ENCODE results near the gene SPIRE2. TPM values are rescaled to one million over a fixed set of nuclear protein-coding genes. Genes with fewer than 3 reads are reported as not detected.

SPIRE2 gene
- total RNA-seq, 1 donor = 3.5 TPM

DNA sequence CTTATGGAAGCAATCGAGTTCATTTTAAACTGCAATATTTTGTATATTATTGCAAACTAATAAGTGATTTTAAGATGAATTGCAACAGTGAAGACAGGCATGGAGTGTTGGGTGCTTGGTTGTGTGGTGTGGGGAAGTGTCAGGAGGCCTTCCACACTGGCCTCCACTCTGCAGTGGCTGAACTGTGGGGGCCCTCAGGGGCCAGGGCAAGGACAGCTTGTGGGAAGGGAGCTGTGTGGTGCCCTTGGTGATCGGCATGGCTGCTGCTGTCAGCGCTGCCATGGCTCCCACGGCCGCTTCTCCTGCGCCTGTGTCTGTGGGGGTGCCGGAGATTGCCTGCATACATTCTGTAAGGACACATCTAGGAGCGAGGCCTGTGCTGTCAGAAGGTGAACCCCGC lies 64.4 kb downstream of the SPIRE2 start:
- no peak for DNase-seq (ENCODE audit: low read depth)
- TF ChIP-seq, protein P1, sequence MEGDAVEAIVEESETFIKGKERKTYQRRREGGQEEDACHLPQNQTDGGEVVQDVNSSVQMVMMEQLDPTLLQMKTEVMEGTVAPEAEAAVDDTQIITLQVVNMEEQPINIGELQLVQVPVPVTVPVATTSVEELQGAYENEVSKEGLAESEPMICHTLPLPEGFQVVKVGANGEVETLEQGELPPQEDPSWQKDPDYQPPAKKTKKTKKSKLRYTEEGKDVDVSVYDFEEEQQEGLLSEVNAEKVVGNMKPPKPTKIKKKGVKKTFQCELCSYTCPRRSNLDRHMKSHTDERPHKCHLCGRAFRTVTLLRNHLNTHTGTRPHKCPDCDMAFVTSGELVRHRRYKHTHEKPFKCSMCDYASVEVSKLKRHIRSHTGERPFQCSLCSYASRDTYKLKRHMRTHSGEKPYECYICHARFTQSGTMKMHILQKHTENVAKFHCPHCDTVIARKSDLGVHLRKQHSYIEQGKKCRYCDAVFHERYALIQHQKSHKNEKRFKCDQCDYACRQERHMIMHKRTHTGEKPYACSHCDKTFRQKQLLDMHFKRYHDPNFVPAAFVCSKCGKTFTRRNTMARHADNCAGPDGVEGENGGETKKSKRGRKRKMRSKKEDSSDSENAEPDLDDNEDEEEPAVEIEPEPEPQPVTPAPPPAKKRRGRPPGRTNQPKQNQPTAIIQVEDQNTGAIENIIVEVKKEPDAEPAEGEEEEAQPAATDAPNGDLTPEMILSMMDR (IDR thresholded peaks at IDR 0.05; ENCODE audit: insufficient read depth, low read depth, low read length) = no peak
- H3K4me3 ChIP-seq (ENCODE audit: low read depth, low read length) = no peak overlapping the region

DNA sequence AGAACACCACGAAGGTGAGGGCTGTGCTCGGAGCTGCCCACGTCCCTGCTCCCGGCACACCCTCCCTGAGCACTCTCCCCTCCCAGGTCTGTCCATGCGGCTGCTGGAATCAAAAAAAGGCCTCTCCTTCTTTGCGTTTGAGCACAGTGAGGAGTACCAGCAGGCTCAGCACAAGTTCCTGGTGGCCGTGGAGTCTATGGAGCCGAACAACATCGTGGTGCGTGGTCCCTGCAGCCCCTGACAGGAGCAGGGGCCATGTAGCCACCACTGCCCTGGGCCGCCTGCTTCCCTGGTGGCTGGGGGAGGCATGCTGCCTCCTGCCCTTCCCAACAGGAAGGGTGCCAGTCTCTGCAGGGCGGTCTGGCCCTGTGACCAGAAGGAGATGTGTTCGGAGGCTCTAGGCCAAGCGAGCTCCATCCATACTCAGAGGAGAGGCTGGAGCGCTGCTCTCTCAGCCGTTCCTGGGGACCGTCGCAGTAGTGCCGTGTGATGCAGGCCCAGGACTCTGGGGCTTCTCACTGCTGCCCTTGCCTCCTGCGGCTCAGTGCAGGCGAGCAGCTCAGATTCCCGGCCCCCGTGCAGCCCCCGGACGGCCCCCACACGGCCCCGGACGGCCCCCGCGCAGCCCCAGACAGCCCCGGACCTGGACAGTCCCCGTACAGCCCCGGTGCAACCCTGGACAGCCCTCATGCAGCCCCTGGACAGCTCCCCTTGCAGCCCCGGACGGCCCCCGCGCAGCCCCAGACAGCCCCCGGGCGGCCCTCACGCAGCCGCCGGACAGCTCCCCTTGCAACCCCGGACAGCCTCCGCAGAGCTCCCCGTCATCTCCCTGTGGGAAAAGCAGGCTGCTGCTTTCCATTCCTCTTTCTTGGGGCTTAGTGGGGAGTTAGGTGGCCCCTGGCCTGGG lies 65.6 kb downstream of the SPIRE2 start:
- TF ChIP-seq, protein P1 (IDR thresholded peaks at IDR 0.05; ENCODE audit: insufficient read depth, low read depth, low read length) = no peak
- no peak overlapping the region for H3K4me3 ChIP-seq (ENCODE audit: low read depth, low read length)
- DNase-seq (ENCODE audit: low read depth) = no peak

DNA sequence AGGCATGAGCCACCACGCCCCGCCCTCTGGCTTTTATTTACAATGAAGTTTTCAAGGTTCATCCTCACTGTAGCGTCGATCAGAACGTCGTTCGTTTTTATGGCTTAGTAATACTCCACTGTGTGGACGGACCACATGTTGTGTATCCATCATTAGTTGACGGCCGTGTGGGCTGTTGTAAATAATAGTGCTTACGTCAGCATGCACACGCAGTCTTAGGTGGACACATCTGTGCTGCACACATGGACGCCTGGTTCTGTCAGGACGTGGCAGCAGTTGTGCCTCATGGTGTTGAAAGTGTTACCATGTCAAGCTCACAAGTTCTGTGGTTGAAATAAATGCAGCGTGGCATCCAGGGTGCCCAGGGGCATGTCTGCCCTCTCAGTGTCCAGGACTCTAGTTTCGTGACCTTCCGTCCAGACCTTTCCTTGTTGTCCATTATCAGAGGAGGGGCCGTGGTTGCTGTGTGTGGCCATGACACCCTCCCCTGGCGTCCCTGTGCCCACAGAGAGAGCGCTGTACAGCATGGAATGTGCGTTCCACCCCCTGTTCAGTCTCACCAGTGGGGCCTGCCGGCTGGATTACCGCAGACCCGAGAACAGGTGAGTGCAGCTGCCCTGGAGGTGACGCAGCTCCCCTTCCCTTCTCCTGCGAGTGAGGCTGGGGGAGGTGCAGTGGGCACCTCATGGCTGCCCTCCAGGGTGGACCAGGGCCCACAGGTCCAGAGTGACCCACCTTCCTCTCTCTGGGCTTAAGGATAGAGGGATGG lies 67.4 kb downstream of the SPIRE2 start:
- H3K4me3 ChIP-seq (ENCODE audit: low read depth, low read length) = no peak overlapping the region
- TF ChIP-seq, protein P1 (IDR thresholded peaks at IDR 0.05; ENCODE audit: insufficient read depth, low read depth, low read length) = no peak
- no peak for DNase-seq (ENCODE audit: low read depth)

DNA sequence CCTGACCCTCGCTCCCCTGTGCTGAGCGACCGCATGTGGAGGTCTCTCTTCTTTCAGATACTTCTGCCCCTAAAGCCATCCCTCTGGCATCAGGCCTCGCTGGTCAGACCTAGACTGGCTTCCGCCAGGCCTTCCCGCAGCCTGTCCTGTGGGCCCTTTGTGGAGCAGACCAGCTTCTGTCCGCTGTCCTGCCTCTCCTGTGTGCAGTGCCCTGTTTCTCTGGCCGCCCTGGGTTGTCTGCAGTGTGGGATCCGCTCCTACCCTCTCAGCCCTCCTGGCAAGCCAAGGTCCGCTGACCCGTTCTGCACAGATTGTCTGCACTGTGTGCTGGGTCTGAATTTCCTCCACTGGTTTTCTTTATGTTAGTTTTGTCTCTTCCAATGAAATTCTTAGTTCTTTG lies 68.9 kb downstream of the SPIRE2 start:
- no peak overlapping the region for H3K4me3 ChIP-seq (ENCODE audit: low read depth, low read length)
- DNase-seq (ENCODE audit: low read depth) = no peak
- TF ChIP-seq, protein P1 (IDR thresholded peaks at IDR 0.05; ENCODE audit: insufficient read depth, low read depth, low read length) = no peak

DNA sequence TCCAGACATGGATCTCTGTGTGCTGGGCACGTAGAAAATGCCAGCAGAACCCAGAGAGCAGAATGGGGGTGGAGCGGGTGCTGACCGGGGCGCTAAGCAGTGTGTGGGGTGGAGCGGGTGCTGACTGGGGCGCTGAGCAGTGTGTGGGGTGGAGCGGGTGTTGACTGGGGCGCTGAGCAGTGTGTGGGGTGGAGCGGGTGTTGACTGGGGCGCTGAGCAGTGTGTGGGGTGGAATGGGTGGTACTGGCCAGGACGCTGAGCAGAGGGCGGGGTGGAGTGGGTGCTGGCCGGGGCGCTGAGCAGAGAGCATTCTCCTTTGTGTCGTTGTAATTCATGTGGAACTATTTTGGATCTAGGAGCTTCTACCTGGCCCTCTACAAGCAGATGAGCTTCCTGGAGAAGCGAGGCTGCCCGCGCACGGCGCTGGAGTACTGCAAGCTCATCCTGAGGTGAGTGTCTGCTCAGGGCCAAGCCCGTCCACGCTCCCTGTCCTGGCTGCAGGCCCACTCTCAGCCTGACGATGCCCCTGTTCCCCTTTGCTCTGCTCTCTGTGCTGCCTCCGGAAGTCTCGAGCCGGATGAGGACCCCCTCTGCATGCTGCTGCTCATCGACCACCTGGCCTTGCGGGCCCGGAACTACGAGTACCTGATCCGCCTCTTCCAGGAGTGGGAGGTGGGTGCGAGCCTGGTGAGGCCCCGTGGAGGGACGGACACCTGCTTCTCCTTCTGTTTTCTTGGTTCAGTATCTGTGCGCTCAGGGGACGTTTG lies 70.1 kb downstream of the SPIRE2 start:
- TF ChIP-seq, protein P1 (IDR thresholded peaks at IDR 0.05; ENCODE audit: insufficient read depth, low read depth, low read length) = no peak
- no peak for DNase-seq (ENCODE audit: low read depth)
- no peak overlapping the region for H3K4me3 ChIP-seq (ENCODE audit: low read depth, low read length)

DNA sequence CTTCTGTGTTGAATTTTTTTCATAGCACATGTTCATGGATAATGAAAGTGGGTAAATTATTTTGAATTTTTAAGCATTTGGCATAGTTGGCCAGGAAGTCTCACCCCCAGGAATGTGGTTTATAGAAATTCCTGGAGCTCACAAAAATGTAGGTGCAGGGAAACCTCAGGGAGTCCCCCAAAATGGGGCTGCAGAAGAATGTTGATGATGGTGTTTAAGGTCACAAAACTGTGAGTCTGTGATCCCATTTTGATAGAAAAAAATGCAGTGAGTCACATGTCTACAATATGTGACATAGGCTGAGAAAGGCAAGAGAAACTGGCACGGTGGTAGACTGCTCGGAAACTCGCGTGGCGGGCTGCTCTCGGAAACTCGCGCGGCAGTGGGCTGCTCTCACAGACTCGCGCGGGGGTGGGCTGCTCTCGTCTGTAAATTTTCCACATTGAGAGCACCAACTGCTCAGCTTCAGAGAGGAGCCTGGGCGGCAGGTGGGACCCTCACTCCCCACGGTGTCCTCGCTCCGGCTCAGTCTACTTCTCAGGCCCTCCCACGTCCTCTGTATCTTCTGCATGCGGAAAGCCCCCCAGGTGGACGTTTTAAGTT lies 71.7 kb downstream of the SPIRE2 start:
- DNase-seq (ENCODE audit: low read depth) = no peak
- TF ChIP-seq, protein P1 (IDR thresholded peaks at IDR 0.05; ENCODE audit: insufficient read depth, low read depth, low read length) = no peak
- H3K4me3 ChIP-seq (ENCODE audit: low read depth, low read length) = no peak overlapping the region
